ENCODE measurements around the gene BTAF1. TPM values are rescaled to one million over a fixed set of nuclear protein-coding genes. Genes with fewer than 3 reads are reported as not detected.

Gene BTAF1
- total RNA-seq, 1 donor from 2014 or later = 30.0 TPM

DNA sequence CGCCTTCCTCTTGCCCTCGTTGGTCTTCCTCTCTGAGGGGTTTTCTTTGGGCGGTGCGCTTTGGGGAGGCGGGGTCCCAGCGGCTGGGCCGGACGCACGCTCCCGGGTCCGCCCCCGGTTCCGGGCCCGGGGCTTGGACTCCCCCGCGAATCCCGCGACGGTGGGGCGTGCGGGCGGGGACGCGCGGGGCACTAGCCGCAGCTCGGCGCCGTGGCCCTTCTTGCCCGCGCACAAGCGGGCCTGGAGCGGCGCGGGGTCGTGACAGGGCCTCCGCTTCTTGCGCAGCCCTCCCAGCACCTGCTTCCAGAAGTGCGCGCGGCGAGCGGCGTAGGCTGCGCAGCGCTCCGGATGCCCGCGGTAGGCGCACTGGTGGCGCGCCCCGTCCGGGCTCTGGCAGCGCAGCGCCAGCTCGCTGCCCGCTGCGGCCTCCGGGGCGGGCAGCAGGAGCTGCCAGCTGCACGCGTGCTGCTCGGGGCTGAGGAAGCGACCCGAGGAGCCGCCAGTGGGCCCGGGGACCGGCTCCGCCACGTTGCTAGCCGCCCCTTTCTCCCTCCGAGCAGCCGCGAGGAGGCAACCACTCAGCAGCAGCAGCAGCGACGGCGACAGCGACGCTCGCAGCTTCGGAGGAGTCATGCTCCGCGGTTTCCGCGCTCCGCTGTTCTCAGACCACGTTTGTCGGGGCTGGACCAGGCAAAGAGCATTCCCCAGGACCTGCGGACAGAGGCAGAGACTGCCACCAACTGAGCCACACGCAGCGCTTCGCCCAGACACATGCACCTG is 15.0 kb upstream of the BTAF1 start:
- Mint-ChIP-seq H3K4me1 (ENCODE audit: unreplicated experiment) (peaks cover 16% of the 10 kb centered on the region), H3K27ac (ENCODE audit: unreplicated experiment) (peak overlapping the region; percentile 17), H3K36me3 (ENCODE audit: low read depth, unreplicated experiment) (peaks cover 9% of the 10 kb centered on the region), H3K9me3 (ENCODE audit: unreplicated experiment) (no peaks in the 10 kb centered on the region), H3K27me3 (ENCODE audit: unreplicated experiment) (peaks cover 7% of the 10 kb centered on the region), H3K4me3 (ENCODE audit: unreplicated experiment) (peak overlapping the region; percentile 97)
- DNase-seq (ENCODE audit: low spot score) = peak; percentile 77
- TF ChIP-seq, protein P1, sequence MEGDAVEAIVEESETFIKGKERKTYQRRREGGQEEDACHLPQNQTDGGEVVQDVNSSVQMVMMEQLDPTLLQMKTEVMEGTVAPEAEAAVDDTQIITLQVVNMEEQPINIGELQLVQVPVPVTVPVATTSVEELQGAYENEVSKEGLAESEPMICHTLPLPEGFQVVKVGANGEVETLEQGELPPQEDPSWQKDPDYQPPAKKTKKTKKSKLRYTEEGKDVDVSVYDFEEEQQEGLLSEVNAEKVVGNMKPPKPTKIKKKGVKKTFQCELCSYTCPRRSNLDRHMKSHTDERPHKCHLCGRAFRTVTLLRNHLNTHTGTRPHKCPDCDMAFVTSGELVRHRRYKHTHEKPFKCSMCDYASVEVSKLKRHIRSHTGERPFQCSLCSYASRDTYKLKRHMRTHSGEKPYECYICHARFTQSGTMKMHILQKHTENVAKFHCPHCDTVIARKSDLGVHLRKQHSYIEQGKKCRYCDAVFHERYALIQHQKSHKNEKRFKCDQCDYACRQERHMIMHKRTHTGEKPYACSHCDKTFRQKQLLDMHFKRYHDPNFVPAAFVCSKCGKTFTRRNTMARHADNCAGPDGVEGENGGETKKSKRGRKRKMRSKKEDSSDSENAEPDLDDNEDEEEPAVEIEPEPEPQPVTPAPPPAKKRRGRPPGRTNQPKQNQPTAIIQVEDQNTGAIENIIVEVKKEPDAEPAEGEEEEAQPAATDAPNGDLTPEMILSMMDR (IDR thresholded peaks at IDR 0.05; ENCODE audit: unreplicated experiment) = no peak

DNA sequence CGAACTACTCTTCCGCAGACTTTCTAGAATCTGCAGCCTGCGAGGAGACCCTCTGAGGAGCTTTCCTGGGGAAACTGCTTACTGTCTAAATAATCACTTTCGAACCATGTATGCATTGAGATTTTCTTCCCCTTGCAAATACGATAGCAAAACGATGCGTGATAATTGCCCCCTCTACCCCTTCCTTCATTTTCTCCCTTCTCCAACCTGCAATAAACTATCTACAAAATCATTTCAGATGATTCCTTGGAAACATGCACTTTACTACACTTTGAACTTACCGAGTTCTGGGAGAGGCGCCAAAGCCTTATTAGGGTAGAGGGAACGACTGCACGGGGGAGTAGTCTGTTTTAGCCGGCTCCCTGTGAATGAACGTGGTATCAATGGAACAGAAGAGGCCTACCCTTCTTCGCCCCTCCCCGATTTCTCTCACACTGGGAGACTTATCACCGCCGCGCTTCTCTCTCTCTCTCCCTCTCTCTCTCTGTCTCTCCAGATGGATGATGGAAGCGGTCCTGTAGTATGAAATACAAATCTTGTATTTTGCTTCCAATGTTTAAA is 14.4 kb upstream of the BTAF1 start, which contains the start of gene FGFBP3:
FGFBP3 (minus strand) TSS at position 370 of the 561 bp plus-strand sequence. CDS start 517 bp downstream, outside the sequence.
- peak; percentile 17 for DNase-seq (ENCODE audit: low spot score)
- Mint-ChIP-seq H3K27me3 (ENCODE audit: unreplicated experiment) (peaks cover 7% of the 10 kb centered on the region), H3K36me3 (ENCODE audit: low read depth, unreplicated experiment) (peaks cover 9% of the 10 kb centered on the region), H3K4me1 (ENCODE audit: unreplicated experiment) (peaks cover 16% of the 10 kb centered on the region), H3K9me3 (ENCODE audit: unreplicated experiment) (no peaks in the 10 kb centered on the region), H3K4me3 (ENCODE audit: unreplicated experiment) (peak within 1 kb of the TSS; percentile 89), H3K27ac (ENCODE audit: unreplicated experiment) (peak within 1 kb of the TSS; percentile 17)
- TF ChIP-seq, protein P1 (IDR thresholded peaks at IDR 0.05; ENCODE audit: unreplicated experiment) = no peak

DNA sequence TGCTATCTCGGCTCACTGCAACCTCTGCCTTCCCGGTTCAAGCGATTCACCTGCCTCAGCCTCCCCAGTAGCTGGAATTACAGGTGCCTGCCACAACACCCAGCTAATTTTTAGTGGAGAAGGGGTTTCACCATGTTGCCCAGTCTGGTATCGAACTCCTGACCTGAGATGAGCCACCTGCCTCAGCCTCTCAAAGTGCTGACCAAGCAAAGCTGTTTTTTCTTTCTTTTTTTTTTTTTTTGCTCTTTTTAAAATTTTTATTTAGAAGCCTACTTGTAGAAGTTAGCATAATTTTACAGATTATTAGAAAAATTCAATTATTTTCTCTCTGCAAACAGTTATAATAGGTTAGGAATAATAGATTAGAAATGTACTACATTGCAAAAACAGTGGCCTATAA is 13.1 kb upstream of the BTAF1 start:
- no peak for DNase-seq (ENCODE audit: low spot score)
- TF ChIP-seq, protein P1 (IDR thresholded peaks at IDR 0.05; ENCODE audit: unreplicated experiment) = no peak
- H3K27ac Mint-ChIP-seq (ENCODE audit: unreplicated experiment) = no peak overlapping the region
- peaks cover 5% of the 10 kb centered on the region for H3K27me3 Mint-ChIP-seq (ENCODE audit: unreplicated experiment)
- H3K36me3 Mint-ChIP-seq (ENCODE audit: low read depth, unreplicated experiment) = peaks cover 9% of the 10 kb centered on the region
- peaks cover 16% of the 10 kb centered on the region for H3K4me1 Mint-ChIP-seq (ENCODE audit: unreplicated experiment)
- no peaks in the 10 kb centered on the region for H3K9me3 Mint-ChIP-seq (ENCODE audit: unreplicated experiment)
- no peak overlapping the region for H3K4me3 Mint-ChIP-seq (ENCODE audit: unreplicated experiment)

DNA sequence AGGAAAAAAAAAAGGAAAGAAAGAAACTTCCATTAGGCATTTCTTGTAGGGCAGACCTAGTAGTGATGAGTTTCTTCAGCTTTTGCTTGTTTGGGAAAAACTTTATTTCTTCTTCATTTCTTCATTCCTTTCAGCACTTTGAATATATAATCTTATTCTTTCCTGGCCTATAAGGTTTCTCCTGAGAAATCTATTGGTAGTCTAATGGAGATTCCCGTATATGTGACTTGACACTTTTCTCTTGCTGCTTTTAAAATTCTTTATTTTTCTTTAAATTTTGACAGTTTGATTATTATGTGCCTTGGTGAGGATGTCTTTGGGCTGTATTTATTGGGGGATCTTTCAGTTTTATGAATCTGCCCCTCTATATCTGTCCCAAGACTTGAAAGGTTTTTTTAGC is 3.9 kb upstream of the BTAF1 start:
- Mint-ChIP-seq H3K27me3 (ENCODE audit: unreplicated experiment) (peaks cover 1% of the 10 kb centered on the region), H3K4me1 (ENCODE audit: unreplicated experiment) (peaks cover 8% of the 10 kb centered on the region), H3K9me3 (ENCODE audit: unreplicated experiment) (no peaks in the 10 kb centered on the region), H3K27ac (ENCODE audit: unreplicated experiment) (no peak overlapping the region), H3K4me3 (ENCODE audit: unreplicated experiment) (no peak overlapping the region), H3K36me3 (ENCODE audit: low read depth, unreplicated experiment) (peaks cover 4% of the 10 kb centered on the region)
- TF ChIP-seq, protein P1 (IDR thresholded peaks at IDR 0.05; ENCODE audit: unreplicated experiment) = no peak
- no peak for DNase-seq (ENCODE audit: low spot score)
